ENCODE results near the gene CDH4.

The CDH4 gene

GRCh38 chr20:61789329-61789728 lies 537.3 kb downstream of the CDH4 start:
- peaks cover 7% of the 10 kb centered on the region; the same call in 1 of the 2 replicates for H3K27me3 ChIP-seq (ENCODE audit: control insufficient read depth, insufficient read depth, low read length)
- no peak overlapping the region for H3K9ac ChIP-seq (ENCODE audit: low read depth, low read length)
- no peaks in the 10 kb centered on the region for H3K4me1 ChIP-seq (ENCODE audit: control insufficient read depth, insufficient read depth, low read length)
- no peaks in the 10 kb centered on the region for H3K36me3 ChIP-seq (ENCODE audit: control insufficient read depth, insufficient read depth, low read length)
- H3K4me3 ChIP-seq (ENCODE audit: low read depth, low read length): no peak overlapping the region
- H3K9me3 ChIP-seq (ENCODE audit: control insufficient read depth, insufficient read depth, low read length): no peaks in the 10 kb centered on the region
- H3K27ac ChIP-seq (ENCODE audit: low read depth, low read length): no peak overlapping the region

DNA sequence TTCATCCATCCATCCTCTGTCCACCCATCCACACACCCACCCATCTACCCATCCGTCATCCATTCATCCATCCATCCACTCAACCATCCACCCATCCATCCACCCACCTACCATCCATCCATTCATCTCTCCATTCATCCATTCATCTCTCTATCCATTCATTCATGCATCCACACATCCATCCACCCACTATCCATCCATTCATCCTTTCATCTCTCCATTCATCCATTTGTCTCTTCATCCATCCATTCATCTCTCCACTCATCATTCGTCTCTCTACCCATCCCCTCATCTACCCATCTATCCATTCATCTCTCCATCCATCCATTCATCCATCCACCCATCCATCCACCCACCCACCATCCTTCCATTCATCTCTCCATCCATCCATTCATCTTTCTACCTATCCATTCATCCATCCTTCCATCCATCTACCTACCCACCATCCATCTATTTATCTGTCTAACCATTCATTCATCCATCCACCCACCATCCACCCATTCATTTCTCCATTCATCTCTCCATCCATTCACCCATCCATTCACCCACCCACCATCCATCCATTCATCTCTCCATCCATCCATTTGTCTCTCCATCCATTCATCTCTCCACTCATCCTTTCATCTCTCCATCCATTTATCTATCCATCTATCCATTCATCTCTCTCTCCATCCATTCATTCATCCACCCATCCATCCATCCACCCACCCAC lies 538.2 kb downstream of the CDH4 start:
- H3K27me3 ChIP-seq (ENCODE audit: control insufficient read depth, insufficient read depth, low read length): peaks cover 7% of the 10 kb centered on the region; the same call in 1 of the 2 replicates
- H3K9me3 ChIP-seq (ENCODE audit: control insufficient read depth, insufficient read depth, low read length): no peaks in the 10 kb centered on the region
- H3K4me3 ChIP-seq (ENCODE audit: low read depth, low read length): no peak overlapping the region
- no peaks in the 10 kb centered on the region for H3K4me1 ChIP-seq (ENCODE audit: control insufficient read depth, insufficient read depth, low read length)
- no peak overlapping the region for H3K27ac ChIP-seq (ENCODE audit: low read depth, low read length)
- H3K36me3 ChIP-seq (ENCODE audit: control insufficient read depth, insufficient read depth, low read length): no peaks in the 10 kb centered on the region
- H3K9ac ChIP-seq (ENCODE audit: low read depth, low read length): no peak overlapping the region

- Histone ChIP-seq H3K27ac (ENCODE audit: low read depth, low read length) (no peak overlapping the region), H3K4me3 (ENCODE audit: low read depth, low read length) (no peak overlapping the region), H3K27me3 (ENCODE audit: control insufficient read depth, insufficient read depth, low read length) (peaks cover 7% of the 10 kb centered on the region; the same call in 1 of the 2 replicates), H3K9me3 (ENCODE audit: control insufficient read depth, insufficient read depth, low read length) (no peaks in the 10 kb centered on the region), H3K36me3 (ENCODE audit: control insufficient read depth, insufficient read depth, low read length) (no peaks in the 10 kb centered on the region), H3K9ac (ENCODE audit: low read depth, low read length) (no peak overlapping the region), H3K4me1 (ENCODE audit: control insufficient read depth, insufficient read depth, low read length) (no peaks in the 10 kb centered on the region)
Measured at GRCh38 chr20:61791995-61792394, 539.9 kb downstream of the CDH4 start.

DNA sequence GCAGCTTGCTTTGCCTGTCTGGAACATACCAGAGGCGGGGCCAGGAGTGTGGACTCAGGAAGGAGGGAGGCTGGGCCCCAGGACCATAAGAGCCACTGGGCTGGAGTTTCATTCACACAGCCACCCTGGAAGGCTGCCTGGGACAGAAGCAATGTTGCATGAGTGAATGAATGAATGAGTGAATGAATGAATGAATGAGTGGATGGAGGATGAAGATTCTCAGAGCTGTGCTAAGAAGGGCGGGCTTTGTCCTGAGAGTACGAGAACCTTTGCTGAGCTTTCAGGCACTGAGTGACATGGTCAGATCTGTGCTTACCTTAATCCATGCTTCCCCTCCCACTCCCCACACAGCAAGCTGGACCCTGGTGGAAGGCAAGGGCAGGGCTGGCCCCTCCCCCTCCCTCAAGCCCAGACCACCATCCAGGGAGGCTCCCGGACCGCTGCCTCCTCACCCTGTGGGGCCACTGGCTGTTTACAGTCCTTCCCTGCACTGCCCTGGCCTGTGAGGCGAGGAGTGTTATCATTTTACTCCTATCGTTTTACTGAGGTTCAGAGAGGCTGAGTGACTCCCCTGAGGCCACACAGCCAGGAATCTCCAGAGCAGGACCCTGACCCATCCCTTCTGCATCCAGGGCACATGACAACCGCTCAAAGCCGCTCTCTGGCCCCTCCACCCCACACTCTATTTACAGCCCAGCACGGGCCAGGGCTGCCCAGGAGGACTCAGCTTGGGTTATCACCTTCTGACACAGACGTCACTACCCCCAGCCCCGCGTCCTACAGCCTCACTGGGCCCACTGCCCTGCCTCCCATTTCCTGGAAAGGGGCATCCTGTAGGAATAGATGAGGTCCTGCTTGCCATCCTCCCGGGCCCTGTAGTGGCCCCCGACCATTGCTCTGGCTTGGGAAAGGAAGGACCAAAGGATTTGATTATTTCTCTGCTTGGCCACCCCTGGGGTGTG lies 543.9 kb downstream of the CDH4 start:
- no peaks in the 10 kb centered on the region for H3K36me3 ChIP-seq (ENCODE audit: control insufficient read depth, insufficient read depth, low read length)
- H3K4me3 ChIP-seq (ENCODE audit: low read depth, low read length): no peak overlapping the region
- H3K9me3 ChIP-seq (ENCODE audit: control insufficient read depth, insufficient read depth, low read length): no peaks in the 10 kb centered on the region
- no peaks in the 10 kb centered on the region for H3K4me1 ChIP-seq (ENCODE audit: control insufficient read depth, insufficient read depth, low read length)
- H3K27me3 ChIP-seq (ENCODE audit: control insufficient read depth, insufficient read depth, low read length): no peaks in the 10 kb centered on the region
- H3K9ac ChIP-seq (ENCODE audit: low read depth, low read length): no peak overlapping the region
- H3K27ac ChIP-seq (ENCODE audit: low read depth, low read length): no peak overlapping the region

GRCh38 chr20:61796738-61797137 lies 544.7 kb downstream of the CDH4 start:
- H3K27ac ChIP-seq (ENCODE audit: low read depth, low read length): no peak overlapping the region
- no peaks in the 10 kb centered on the region for H3K36me3 ChIP-seq (ENCODE audit: control insufficient read depth, insufficient read depth, low read length)
- no peaks in the 10 kb centered on the region for H3K9me3 ChIP-seq (ENCODE audit: control insufficient read depth, insufficient read depth, low read length)
- H3K27me3 ChIP-seq (ENCODE audit: control insufficient read depth, insufficient read depth, low read length): no peaks in the 10 kb centered on the region; the same call in 1 of the 2 replicates
- no peak overlapping the region for H3K9ac ChIP-seq (ENCODE audit: low read depth, low read length)
- H3K4me1 ChIP-seq (ENCODE audit: control insufficient read depth, insufficient read depth, low read length): no peaks in the 10 kb centered on the region
- no peak overlapping the region for H3K4me3 ChIP-seq (ENCODE audit: low read depth, low read length)

DNA sequence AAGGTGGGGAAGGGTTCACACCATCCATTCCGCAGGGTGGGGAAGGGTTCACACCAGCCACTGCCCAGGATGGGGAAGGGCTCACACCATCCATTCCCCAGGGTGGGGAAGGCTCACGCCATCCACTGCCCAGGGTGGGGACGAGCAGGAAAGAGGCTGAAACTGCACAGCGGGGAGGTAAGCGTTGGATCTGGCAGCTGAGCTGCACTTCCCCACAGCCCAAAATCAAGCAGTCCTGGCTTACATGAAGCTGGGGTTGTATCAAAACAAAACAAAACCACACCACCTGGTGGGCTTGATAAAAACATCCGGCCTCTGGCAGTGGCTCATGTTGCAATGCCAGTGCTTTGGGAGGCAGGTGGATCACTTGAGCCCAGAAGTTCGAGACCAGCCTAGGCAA lies 545.1 kb downstream of the CDH4 start:
- H3K9me3 ChIP-seq (ENCODE audit: control insufficient read depth, insufficient read depth, low read length): no peaks in the 10 kb centered on the region
- no peak overlapping the region for H3K27ac ChIP-seq (ENCODE audit: low read depth, low read length)
- H3K4me1 ChIP-seq (ENCODE audit: control insufficient read depth, insufficient read depth, low read length): no peaks in the 10 kb centered on the region
- H3K27me3 ChIP-seq (ENCODE audit: control insufficient read depth, insufficient read depth, low read length): no peaks in the 10 kb centered on the region; the same call in 1 of the 2 replicates
- no peak overlapping the region for H3K4me3 ChIP-seq (ENCODE audit: low read depth, low read length)
- H3K36me3 ChIP-seq (ENCODE audit: control insufficient read depth, insufficient read depth, low read length): no peaks in the 10 kb centered on the region
- no peak overlapping the region for H3K9ac ChIP-seq (ENCODE audit: low read depth, low read length)

GRCh38 chr20:61797971-61798411 lies 545.9 kb downstream of the CDH4 start:
- H3K27me3 ChIP-seq (ENCODE audit: control insufficient read depth, insufficient read depth, low read length): no peaks in the 10 kb centered on the region; the same call in 1 of the 2 replicates
- no peak overlapping the region for H3K4me3 ChIP-seq (ENCODE audit: low read depth, low read length)
- no peaks in the 10 kb centered on the region for H3K9me3 ChIP-seq (ENCODE audit: control insufficient read depth, insufficient read depth, low read length)
- H3K4me1 ChIP-seq (ENCODE audit: control insufficient read depth, insufficient read depth, low read length): no peaks in the 10 kb centered on the region
- no peak overlapping the region for H3K9ac ChIP-seq (ENCODE audit: low read depth, low read length)
- H3K27ac ChIP-seq (ENCODE audit: low read depth, low read length): no peak overlapping the region
- no peaks in the 10 kb centered on the region for H3K36me3 ChIP-seq (ENCODE audit: control insufficient read depth, insufficient read depth, low read length)

- no peaks in the 10 kb centered on the region for H3K9me3 ChIP-seq (ENCODE audit: control insufficient read depth, insufficient read depth, low read length)
- no peaks in the 10 kb centered on the region; the same call in 1 of the 2 replicates for H3K27me3 ChIP-seq (ENCODE audit: control insufficient read depth, insufficient read depth, low read length)
- no peaks in the 10 kb centered on the region for H3K4me1 ChIP-seq (ENCODE audit: control insufficient read depth, insufficient read depth, low read length)
- no peaks in the 10 kb centered on the region for H3K36me3 ChIP-seq (ENCODE audit: control insufficient read depth, insufficient read depth, low read length)
- no peak overlapping the region for H3K4me3 ChIP-seq (ENCODE audit: low read depth, low read length)
- H3K9ac ChIP-seq (ENCODE audit: low read depth, low read length): no peak overlapping the region
- no peak overlapping the region for H3K27ac ChIP-seq (ENCODE audit: low read depth, low read length)
Measured at GRCh38 chr20:61798632-61799031, 546.6 kb downstream of the CDH4 start.

GRCh38 chr20:61799394-61799923 lies 547.4 kb downstream of the CDH4 start:
- Histone ChIP-seq H3K27ac (ENCODE audit: low read depth, low read length) (no peak overlapping the region), H3K4me3 (ENCODE audit: low read depth, low read length) (no peak overlapping the region), H3K36me3 (ENCODE audit: control insufficient read depth, insufficient read depth, low read length) (no peaks in the 10 kb centered on the region), H3K9me3 (ENCODE audit: control insufficient read depth, insufficient read depth, low read length) (no peaks in the 10 kb centered on the region), H3K27me3 (ENCODE audit: control insufficient read depth, insufficient read depth, low read length) (no peaks in the 10 kb centered on the region; the same call in 1 of the 2 replicates), H3K9ac (ENCODE audit: low read depth, low read length) (no peak overlapping the region), H3K4me1 (ENCODE audit: control insufficient read depth, insufficient read depth, low read length) (no peaks in the 10 kb centered on the region)

- no peak overlapping the region for H3K27ac ChIP-seq (ENCODE audit: low read depth, low read length)
- H3K4me3 ChIP-seq (ENCODE audit: low read depth, low read length): no peak overlapping the region
- H3K9ac ChIP-seq (ENCODE audit: low read depth, low read length): no peak overlapping the region
- no peaks in the 10 kb centered on the region for H3K36me3 ChIP-seq (ENCODE audit: control insufficient read depth, insufficient read depth, low read length)
- H3K9me3 ChIP-seq (ENCODE audit: control insufficient read depth, insufficient read depth, low read length): no peaks in the 10 kb centered on the region
- H3K4me1 ChIP-seq (ENCODE audit: control insufficient read depth, insufficient read depth, low read length): no peaks in the 10 kb centered on the region
- H3K27me3 ChIP-seq (ENCODE audit: control insufficient read depth, insufficient read depth, low read length): no peaks in the 10 kb centered on the region; the same call in 1 of the 2 replicates
Measured at GRCh38 chr20:61799928-61800327, 547.9 kb downstream of the CDH4 start.
